ENCODE results near the gene TTI1.

- TF ChIP-seq CTCF (IDR thresholded peaks at IDR 0.05; ENCODE audit: low read length) (no peak), EZH2 (IDR thresholded peaks at IDR 0.05; ENCODE audit: borderline replicate concordance, low read length) (no peak)
Measured at GRCh38 chr20:38021087-38021772, 12.0 kb downstream of the TTI1 start.
